Measurements from ENCODE around the gene ZFR. TPM values are rescaled to one million over a fixed set of nuclear protein-coding genes. Genes with fewer than 3 reads are reported as not detected.

The ZFR gene
- total and polyA plus RNA-seq, 11 donors, result 18.2 to 79.9 (median 57.8) TPM

DNA sequence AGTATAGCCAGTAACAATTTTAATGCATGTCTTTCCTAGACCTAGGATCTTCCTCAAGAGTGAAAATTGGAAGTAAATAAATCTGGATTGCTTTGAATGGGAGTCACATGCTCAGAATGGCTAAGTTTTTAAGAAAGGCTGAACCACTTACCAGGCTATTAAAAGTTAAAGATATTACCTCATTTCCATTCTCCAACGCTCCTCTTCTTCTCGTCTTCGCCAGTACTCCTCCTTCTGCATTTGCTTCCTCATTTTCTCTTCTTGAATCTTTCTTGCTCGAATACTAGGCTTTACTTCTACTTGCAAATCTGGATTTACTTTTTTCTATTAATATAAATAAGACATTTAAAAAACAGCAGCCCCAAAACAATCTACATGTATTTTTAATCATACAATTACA lies 49.6 kb downstream of the ZFR start:
- 87 to 89% (median 88%) methylated on average over 4 of the region's 4 CpGs for WGBS, 4 donors
- no peak overlapping the region for H3K27ac ChIP-seq
- no peaks in the 10 kb centered on the region for H3K27me3 ChIP-seq
- H3K4me1 ChIP-seq, result no peaks in the 10 kb centered on the region
- H3K9me3 ChIP-seq, result no peaks in the 10 kb centered on the region
- no peak for ATAC-seq
- no peak for DNase-seq
- intact Hi-C loops (cut with DNase I), result no loop called here
- H3K4me3 ChIP-seq, result no peak overlapping the region
- TF ChIP-seq, protein P1, sequence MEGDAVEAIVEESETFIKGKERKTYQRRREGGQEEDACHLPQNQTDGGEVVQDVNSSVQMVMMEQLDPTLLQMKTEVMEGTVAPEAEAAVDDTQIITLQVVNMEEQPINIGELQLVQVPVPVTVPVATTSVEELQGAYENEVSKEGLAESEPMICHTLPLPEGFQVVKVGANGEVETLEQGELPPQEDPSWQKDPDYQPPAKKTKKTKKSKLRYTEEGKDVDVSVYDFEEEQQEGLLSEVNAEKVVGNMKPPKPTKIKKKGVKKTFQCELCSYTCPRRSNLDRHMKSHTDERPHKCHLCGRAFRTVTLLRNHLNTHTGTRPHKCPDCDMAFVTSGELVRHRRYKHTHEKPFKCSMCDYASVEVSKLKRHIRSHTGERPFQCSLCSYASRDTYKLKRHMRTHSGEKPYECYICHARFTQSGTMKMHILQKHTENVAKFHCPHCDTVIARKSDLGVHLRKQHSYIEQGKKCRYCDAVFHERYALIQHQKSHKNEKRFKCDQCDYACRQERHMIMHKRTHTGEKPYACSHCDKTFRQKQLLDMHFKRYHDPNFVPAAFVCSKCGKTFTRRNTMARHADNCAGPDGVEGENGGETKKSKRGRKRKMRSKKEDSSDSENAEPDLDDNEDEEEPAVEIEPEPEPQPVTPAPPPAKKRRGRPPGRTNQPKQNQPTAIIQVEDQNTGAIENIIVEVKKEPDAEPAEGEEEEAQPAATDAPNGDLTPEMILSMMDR (IDR thresholded peaks at IDR 0.05), result no peak
- TF ChIP-seq POLR2A (IDR thresholded peaks at IDR 0.05), result no peak
- peaks cover 0 to 100% (median 98%) of the 10 kb centered on the region in 9 donors for H3K36me3 ChIP-seq

DNA sequence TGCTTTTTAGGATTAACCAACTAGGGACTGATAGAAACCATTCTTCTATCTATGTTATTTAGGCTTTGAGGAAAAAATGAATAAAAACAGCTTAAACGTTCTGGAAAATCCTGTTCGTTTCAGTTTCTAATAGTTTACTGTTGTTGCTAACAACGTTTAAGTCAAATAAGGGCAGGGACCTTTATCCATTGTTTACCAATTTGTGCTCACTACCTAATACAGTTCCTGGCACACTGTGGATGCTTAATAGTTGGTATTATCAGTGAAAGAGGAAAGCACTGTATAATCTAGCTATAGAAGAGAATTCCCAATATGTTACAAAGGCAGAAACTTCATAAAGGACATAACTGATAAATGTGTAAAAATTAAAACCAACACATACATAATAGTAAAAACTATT lies 52.5 kb downstream of the ZFR start:
- H3K36me3 ChIP-seq, result peaks cover 0 to 100% (median 98%) of the 10 kb centered on the region in 9 donors
- no peak overlapping the region for H3K4me3 ChIP-seq
- TF ChIP-seq, protein P1 (IDR thresholded peaks at IDR 0.05), result no peak
- TF ChIP-seq POLR2A (IDR thresholded peaks at IDR 0.05), result no peak
- no peak for DNase-seq
- 80 to 86% (median 82%) methylated on average over 3 of the region's 3 CpGs for WGBS, 4 donors
- H3K27ac ChIP-seq, result no peak overlapping the region
- H3K27me3 ChIP-seq, result no peaks in the 10 kb centered on the region
- intact Hi-C loops (cut with DNase I), result no loop called here
- H3K4me1 ChIP-seq, result peaks cover 0 to 10% (median 0%) of the 10 kb centered on the region in 12 donors
- no peak for ATAC-seq
- H3K9me3 ChIP-seq, result no peaks in the 10 kb centered on the region

DNA sequence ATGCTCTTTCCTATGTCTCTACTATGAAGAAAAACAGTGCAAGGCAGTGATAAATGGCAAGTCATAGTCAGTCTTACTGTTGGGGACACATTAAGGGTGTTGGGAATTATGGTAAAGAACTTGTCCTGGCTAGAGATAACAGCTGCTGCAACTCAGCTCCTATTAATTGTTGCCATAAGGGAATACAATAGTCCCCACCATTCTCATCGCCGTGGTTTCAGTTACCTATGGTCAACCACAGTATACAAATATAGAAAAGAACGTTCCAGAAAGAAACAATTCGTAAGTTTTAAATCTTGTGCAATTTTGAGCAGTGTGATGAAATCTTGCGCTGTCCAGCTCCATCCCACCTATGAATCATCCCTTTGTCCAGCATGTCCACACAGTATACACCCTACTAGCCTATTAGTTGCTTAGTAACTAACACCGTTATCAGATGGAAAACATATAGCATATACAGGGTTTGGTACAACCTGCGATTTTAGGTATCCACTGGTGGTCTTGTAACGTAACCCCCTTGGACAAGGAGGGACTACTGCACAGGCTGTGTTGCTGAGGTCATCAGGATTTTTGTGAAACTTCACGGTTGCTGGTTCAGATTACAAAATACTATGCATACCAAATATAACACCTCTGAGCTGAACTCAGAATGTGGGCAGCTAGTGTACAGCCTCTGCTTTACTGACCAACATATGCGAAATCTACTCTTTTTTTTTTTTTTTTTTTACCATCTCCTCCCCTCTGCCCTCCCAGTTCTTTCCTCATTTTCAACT lies 53.5 kb downstream of the ZFR start:
- DNase-seq (no peak), ATAC-seq (peak in 2 of 4 donors; percentile 66 to 72)
- WGBS, 4 donors, result 85 to 92% (median 89%) methylated on average over 10 of the region's 10 CpGs
- H3K27ac ChIP-seq, result no peak overlapping the region
- no peaks in the 10 kb centered on the region for H3K27me3 ChIP-seq
- H3K4me1 ChIP-seq, result peaks cover 0 to 10% (median 0%) of the 10 kb centered on the region in 12 donors
- H3K36me3 ChIP-seq, result peaks cover 0 to 100% (median 98%) of the 10 kb centered on the region in 9 donors
- TF ChIP-seq, protein P1 (IDR thresholded peaks at IDR 0.05), result no peak
- no peak for TF ChIP-seq POLR2A (IDR thresholded peaks at IDR 0.05)
- H3K4me3 ChIP-seq, result no peak overlapping the region
- no peaks in the 10 kb centered on the region for H3K9me3 ChIP-seq
- intact Hi-C loops (cut with DNase I), result no loop called here

DNA sequence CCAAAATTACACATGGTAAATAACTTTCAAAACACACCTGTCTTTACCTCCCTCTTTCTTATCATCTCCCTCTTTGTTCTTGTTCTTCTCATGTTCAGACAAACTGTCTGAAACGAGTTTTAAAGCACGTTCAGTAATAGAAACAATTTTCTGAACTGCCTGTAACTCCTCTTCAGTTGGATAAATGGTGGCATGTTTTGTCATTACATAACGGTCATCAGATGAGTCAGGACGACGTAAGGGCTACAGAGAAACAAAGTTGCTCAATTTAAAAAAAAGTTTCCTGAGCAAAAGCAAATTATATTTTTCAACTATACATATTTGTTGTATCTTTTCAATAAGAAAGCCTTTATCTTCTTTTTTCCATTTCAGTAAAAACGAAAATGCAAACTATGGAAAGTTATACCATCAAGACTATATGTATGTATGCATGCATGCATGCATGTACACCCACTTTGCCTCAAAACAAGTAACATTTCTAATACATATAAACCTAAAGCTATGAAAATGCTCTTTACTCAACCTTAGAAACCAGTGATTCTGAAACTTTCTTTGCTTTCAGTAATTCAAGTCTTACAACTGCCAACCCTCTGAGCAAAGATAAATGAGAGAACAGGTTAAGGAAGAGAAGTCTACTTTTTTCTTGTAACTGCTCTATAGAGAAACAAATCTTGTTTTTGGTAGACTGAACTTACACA lies 56.0 kb downstream of the ZFR start:
- H3K9me3 ChIP-seq, result no peaks in the 10 kb centered on the region
- peak overlapping the region in 4 of 12 donors; percentile 9 to 48 (median 24) for H3K27ac ChIP-seq
- peak in 2 of 4 donors; percentile 40 to 51 for ATAC-seq
- H3K4me3 ChIP-seq, result no peak overlapping the region
- H3K4me1 ChIP-seq, result peaks cover 0 to 10% (median 0%) of the 10 kb centered on the region in 12 donors
- 66 to 80% (median 75%) methylated on average over 6 of the region's 6 CpGs for WGBS, 4 donors
- TF ChIP-seq, protein P1 (IDR thresholded peaks at IDR 0.05), result no peak
- TF ChIP-seq POLR2A (IDR thresholded peaks at IDR 0.05), result no peak
- DNase-seq, result no peak
- peaks cover 0 to 100% (median 98%) of the 10 kb centered on the region in 9 donors for H3K36me3 ChIP-seq
- H3K27me3 ChIP-seq, result no peaks in the 10 kb centered on the region
- intact Hi-C loops (cut with DNase I), result no loop called here
